Kidney glomerular epithelial cell (primary cell): ENCODE measurements around the gene MSL2.
"Not testable (repeated sequence)": the region's sequence is repeated elsewhere in the genome, so short reads cannot be mapped to it uniquely, and the experiment has no call there.

Experiments
- DNase-seq: peaks from one replicate; lab custom pipeline; 2025; lab: John Stamatoyannopoulos, UW

Gene MSL2

DNA sequence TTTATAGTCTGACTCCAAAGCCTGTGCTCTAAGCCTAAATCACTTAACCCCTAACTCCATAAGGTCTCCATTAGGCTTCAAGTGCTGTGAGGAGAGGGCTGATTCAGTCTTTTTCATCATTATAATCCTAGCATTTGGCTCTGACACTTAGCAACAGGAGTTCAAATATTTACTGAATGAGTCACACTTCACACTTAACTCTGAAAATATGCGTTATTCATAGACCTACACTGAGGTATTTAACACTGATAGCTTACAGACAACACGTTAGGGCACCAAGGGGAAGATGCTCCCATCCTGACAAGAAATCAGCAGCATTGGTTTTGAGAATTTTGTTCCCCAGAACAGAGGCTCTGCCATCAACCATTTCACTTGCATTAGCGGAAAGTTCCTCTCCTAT lies 53.5 kb downstream of the MSL2 start:
- peak; percentile 95 for DNase-seq

- no peak for DNase-seq
Observed at GRCh38 chr3:136141891-136142290, 54.2 kb downstream of the MSL2 start.

GRCh38 chr3:136141291-136141785 lies 54.8 kb downstream of the MSL2 start:
- no peak for DNase-seq

- DNase-seq = no peak
Observed at GRCh38 chr3:136136454-136136853, 59.7 kb downstream of the MSL2 start.

GRCh38 chr3:136135039-136135802 lies 60.9 kb downstream of the MSL2 start:
- DNase-seq = no peak

DNA sequence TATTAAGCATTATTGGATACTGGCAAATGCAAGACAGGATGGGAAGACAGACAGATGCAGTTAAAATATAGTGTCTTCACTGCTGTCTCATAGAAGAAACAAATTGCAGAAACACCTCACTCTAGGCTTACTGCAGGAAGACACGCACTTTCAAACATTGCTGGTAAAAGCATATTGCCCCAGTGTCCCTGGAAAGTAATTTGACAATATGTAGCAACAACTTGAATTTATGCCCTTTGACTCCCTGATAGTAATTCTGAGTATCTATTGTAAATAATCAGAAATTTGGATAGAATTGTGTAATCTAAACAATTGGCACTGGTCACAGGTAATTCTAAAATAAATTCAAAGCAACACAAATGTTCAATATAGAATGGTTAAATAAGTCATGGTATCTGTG lies 62.0 kb downstream of the MSL2 start:
- no peak for DNase-seq

DNA sequence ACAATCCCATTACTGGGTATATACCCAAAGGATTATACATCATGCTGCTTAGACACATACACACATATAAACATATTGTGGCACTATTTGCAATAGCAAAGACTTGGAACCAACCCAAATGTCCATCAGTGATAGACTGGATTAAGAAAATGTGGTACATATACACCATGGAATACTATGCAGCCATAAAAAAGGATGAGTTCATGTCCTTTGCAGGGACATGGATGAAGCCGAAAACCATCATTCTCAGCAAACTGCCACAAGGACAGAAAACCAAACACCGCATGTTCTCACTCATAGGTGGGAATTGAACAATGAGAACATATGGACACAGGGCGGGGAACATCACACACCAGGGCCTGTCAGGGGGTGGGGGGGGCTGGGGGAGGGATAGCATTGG lies 64.5 kb downstream of the MSL2 start:
- DNase-seq = not testable (repeated sequence)

DNA sequence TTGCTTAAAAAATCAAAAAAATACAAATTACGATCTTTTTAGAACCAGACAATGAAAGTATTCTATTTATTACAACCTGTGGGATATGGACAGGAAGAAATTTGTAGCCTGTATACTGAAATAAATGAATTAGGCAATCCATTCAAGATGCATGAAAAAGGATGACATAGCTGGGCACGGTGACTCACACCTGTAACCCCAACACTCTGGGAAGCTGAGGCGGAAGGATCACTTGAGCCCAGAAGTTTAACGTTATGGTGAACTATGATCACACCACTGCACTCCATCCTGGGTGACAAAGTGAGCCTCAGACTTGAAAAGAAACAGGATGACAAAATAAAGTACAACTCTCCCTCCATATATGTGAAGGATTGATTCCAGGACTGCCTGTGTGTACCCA lies 74.1 kb downstream of the MSL2 start:
- no peak for DNase-seq

GRCh38 chr3:136120373-136121348 lies 75.5 kb downstream of the MSL2 start:
- DNase-seq = no peak

DNA sequence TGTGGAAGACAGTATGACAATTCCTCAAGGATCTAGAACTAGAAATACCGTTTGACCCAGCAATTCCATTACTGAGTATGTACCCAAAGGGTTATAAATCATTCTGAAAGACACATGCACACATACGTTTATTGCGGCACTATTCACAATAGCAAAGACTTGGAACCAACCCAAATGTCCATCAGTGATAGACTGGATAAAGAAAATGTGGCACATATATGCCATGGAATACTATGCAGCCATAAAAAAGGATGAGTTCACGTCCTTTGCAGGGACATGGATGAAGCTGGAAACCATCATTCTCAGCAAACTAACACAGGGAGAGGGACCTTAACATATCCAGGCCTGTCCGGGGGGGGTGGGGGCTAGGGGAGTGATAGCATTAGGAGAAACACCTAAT lies 76.4 kb downstream of the MSL2 start:
- not testable (repeated sequence) for DNase-seq

- not testable (repeated sequence) for DNase-seq
Observed at GRCh38 chr3:136119332-136119731, 76.8 kb downstream of the MSL2 start.

- DNase-seq = no peak
Observed at GRCh38 chr3:136114421-136114820, 81.7 kb downstream of the MSL2 start.

DNA sequence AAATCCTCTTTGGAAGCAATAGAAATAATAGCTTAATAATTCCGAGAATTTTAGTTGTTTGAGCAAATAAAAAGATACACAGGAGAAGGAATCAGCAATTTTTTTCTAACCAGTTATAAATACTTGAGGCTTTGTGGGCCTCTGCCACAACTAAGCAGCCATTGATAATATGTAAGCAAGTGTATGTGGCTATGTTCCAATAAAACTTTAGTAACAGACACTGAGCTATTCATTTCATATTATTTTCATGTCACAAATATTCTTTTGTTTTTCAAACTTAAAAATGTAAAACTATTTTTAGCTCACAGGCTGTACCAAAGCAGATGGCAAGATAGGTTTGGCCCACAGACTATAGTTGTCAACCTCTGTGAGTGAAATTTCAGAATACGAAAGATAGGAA lies 85.7 kb downstream of the MSL2 start:
- no peak for DNase-seq

- DNase-seq = no peak
Observed at GRCh38 chr3:136109499-136109898, 86.6 kb downstream of the MSL2 start.

DNA sequence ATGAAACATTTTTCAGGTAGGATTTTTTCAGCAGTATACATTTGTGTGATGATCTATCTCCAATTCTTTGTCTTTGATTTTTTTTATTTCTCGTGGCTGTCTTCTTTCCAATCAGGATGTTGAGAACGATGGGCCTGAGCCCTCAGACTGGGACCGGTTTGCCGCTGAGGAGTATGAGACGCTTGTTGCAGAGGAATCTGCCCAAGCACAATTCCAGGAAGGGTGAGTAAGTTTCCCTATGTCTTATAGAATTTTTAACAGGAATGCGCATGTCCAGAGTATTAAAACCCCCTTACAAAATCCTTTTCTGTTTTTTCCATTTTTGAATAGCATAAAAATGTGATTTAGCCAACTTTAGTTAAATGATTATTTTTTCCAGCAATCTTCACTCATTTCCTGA lies 90.0 kb downstream of the MSL2 start:
- no peak for DNase-seq

GRCh38 chr3:136105044-136105443 lies 91.1 kb downstream of the MSL2 start:
- DNase-seq = no peak
